Measurements from ENCODE around the gene ADAMTS17.

GRCh38 chr15:99978426-99978825, 363.3 kb downstream of the ADAMTS17 start:
- no peak for TF ChIP-seq POLR2A (IDR thresholded peaks at IDR 0.05; ENCODE audit: low read depth, low read length)
- no peak for TF ChIP-seq POLR2AphosphoS5 (IDR thresholded peaks at IDR 0.05; ENCODE audit: low read depth, low read length)
